Measurements from ENCODE around the gene ANKRD11. TPM values are rescaled to one million over a fixed set of nuclear protein-coding genes. Genes with fewer than 3 reads are reported as not detected.

ANKRD11 gene
- total RNA-seq, 1 experiment from 2014 or later = 297 TPM

DNA sequence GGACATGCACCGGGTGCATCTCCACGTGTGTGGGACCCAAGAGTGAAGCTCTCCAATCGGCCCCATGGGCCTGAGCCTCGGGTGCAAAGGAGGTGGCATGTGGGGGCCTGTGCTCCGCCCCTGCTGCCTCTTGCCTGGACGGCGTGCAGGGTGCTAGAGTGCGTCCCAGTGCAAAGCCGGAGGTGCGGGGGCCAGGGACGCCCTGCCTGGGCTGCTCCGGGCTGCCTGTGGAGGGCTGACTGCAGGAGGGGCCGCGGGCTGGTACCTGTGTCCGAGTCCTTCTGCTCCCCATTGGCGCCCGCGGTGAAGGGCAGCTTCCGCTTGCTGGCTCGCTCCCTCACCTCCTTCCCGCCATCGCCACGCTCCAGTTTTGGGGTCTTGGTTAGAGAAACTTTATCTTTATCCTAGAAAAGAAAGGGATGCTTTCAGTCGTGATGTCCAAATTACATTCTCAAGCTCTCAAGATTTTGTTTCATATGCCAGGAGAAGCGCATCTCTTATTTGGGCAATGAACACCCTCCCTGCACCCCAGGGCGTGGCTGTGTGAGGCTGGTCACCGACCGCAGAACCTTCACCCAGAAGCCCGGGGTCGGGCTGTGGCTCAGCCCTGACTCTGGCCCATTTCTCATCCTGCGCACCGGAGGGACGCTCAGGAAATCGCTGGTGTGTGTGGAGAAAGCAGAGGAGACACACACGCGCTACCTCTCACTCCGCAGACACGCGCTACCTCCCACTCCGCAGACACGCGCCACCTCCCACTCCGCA, 185.2 kb downstream of the ANKRD11 start:
- H3K4me1 ChIP-seq = no peaks in the 10 kb centered on the region
- TF ChIP-seq, protein P1, sequence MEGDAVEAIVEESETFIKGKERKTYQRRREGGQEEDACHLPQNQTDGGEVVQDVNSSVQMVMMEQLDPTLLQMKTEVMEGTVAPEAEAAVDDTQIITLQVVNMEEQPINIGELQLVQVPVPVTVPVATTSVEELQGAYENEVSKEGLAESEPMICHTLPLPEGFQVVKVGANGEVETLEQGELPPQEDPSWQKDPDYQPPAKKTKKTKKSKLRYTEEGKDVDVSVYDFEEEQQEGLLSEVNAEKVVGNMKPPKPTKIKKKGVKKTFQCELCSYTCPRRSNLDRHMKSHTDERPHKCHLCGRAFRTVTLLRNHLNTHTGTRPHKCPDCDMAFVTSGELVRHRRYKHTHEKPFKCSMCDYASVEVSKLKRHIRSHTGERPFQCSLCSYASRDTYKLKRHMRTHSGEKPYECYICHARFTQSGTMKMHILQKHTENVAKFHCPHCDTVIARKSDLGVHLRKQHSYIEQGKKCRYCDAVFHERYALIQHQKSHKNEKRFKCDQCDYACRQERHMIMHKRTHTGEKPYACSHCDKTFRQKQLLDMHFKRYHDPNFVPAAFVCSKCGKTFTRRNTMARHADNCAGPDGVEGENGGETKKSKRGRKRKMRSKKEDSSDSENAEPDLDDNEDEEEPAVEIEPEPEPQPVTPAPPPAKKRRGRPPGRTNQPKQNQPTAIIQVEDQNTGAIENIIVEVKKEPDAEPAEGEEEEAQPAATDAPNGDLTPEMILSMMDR (IDR thresholded peaks at IDR 0.05; ENCODE audit: insufficient read depth in 1 of 2, low read depth in 1 of 2, low read length in 1 of 2, severe bottlenecking in 1 of 2, unreplicated experiment in 1 of 2) = no peak
- POLR2A ChIA-PET = no interaction called here
- Mint-ChIP-seq H3K4me1 (ENCODE audit: low read depth, unreplicated experiment) (peaks cover 5% of the 10 kb centered on the region), H3K4me3 (ENCODE audit: unreplicated experiment) (no peak overlapping the region), H3K27me3 (ENCODE audit: insufficient read depth, unreplicated experiment) (no peaks in the 10 kb centered on the region), H3K27ac (ENCODE audit: unreplicated experiment) (peak overlapping the region; percentile 14), H3K9me3 (ENCODE audit: unreplicated experiment) (no peaks in the 10 kb centered on the region), H3K36me3 (ENCODE audit: insufficient read depth, unreplicated experiment) (peaks cover 88% of the 10 kb centered on the region)
- no peak for DNase-seq
- peaks cover 9% of the 10 kb centered on the region for H3K36me3 ChIP-seq (ENCODE audit: control insufficient read depth, insufficient read depth, low read length)
- CTCF ChIA-PET = no interaction called here
- H3K4me3 ChIP-seq (ENCODE audit: low read depth, low read length) = no peak overlapping the region
- no peaks in the 10 kb centered on the region for H3K27me3 ChIP-seq (replicated peaks; ENCODE audit: control insufficient read depth, insufficient read depth, low read length)
- no TSS peak for BruUV-seq (replicated peaks)
- no peaks in the 10 kb centered on the region for H3K9me3 ChIP-seq
- intact Hi-C loops (cut with micrococcal nuclease; ENCODE audit: unreplicated experiment) = no loop called here

DNA sequence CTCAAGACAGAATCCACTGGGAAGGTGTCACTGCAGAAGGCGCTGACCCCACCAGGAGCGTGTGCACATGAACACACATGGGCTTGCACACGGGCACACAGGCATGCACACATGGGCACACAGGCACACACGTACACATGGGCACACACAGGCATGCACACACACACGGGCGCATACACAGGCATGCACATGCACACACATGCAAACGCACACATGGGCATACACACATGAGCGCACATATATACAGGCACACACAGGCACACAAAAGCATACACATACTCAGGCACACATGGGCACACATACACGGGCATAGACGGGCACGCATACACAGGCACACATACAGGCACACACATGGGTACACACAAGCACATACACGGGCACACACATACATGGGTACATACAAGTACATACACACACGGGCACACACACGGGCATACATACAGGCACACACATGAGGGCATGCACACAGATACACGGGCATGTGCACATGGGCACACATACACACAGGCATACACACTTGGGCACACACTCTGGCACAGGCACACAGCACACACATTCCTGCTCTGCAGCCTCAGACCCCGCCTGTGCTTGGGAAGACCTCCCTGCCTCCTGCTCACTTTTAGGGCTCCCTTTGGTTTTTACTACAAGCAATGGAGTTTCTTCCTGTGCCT, 186.0 kb downstream of the ANKRD11 start:
- no peak overlapping the region for H3K4me3 ChIP-seq (ENCODE audit: low read depth, low read length)
- ChIA-PET POLR2A (no interaction called here), CTCF (no interaction called here)
- Mint-ChIP-seq H3K36me3 (ENCODE audit: insufficient read depth, unreplicated experiment) (peaks cover 82% of the 10 kb centered on the region), H3K9me3 (ENCODE audit: unreplicated experiment) (no peaks in the 10 kb centered on the region), H3K4me1 (ENCODE audit: low read depth, unreplicated experiment) (peaks cover 5% of the 10 kb centered on the region), H3K27me3 (ENCODE audit: insufficient read depth, unreplicated experiment) (no peaks in the 10 kb centered on the region), H3K27ac (ENCODE audit: unreplicated experiment) (peak overlapping the region; percentile 14), H3K4me3 (ENCODE audit: unreplicated experiment) (no peak overlapping the region)
- peaks cover 9% of the 10 kb centered on the region for H3K36me3 ChIP-seq (ENCODE audit: control insufficient read depth, insufficient read depth, low read length)
- no peak for DNase-seq
- H3K27me3 ChIP-seq (replicated peaks; ENCODE audit: control insufficient read depth, insufficient read depth, low read length) = no peaks in the 10 kb centered on the region
- intact Hi-C loops (cut with micrococcal nuclease; ENCODE audit: unreplicated experiment) = no loop called here
- BruUV-seq (replicated peaks) = no TSS peak
- H3K9me3 ChIP-seq = no peaks in the 10 kb centered on the region
- H3K4me1 ChIP-seq = no peaks in the 10 kb centered on the region
- TF ChIP-seq, protein P1 (IDR thresholded peaks at IDR 0.05; ENCODE audit: insufficient read depth in 1 of 2, low read depth in 1 of 2, low read length in 1 of 2, severe bottlenecking in 1 of 2, unreplicated experiment in 1 of 2) = no peak

DNA sequence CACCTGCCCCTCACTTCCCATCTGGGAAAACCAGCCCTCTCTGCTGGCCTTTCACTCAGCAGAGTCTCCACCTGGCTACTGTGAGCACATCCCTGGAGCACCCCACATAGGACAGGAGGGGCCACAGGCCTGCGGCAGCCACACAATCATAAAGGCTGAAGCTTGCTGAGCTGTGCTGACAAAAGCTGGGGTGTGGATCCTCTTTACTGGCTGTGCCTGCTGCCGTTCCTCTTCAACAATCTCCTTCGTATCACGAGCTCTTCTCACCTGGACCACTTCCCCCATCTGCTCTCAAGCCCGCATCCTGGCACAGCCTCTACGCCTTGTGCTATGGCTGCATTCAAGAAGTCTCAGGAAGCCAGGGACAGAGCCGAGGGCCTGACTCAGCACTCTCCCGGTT, 186.7 kb downstream of the ANKRD11 start:
- H3K4me3 Mint-ChIP-seq (ENCODE audit: unreplicated experiment) = no peak overlapping the region
- Histone ChIP-seq H3K36me3 (ENCODE audit: control insufficient read depth, insufficient read depth, low read length) (peaks cover 10% of the 10 kb centered on the region), H3K27me3 (replicated peaks; ENCODE audit: control insufficient read depth, insufficient read depth, low read length) (no peaks in the 10 kb centered on the region), H3K9me3 (no peaks in the 10 kb centered on the region), H3K4me1 (no peaks in the 10 kb centered on the region), H3K4me3 (ENCODE audit: low read depth, low read length) (no peak overlapping the region)
- TF ChIP-seq, protein P1 (IDR thresholded peaks at IDR 0.05; ENCODE audit: insufficient read depth in 1 of 2, low read depth in 1 of 2, low read length in 1 of 2, severe bottlenecking in 1 of 2, unreplicated experiment in 1 of 2) = no peak
- H3K9me3 Mint-ChIP-seq (ENCODE audit: unreplicated experiment) = no peaks in the 10 kb centered on the region
- intact Hi-C loops (cut with micrococcal nuclease; ENCODE audit: unreplicated experiment) = no loop called here
- POLR2A ChIA-PET = no interaction called here
- DNase-seq = no peak
- H3K27me3 Mint-ChIP-seq (ENCODE audit: insufficient read depth, unreplicated experiment) = no peaks in the 10 kb centered on the region
- CTCF ChIA-PET = no interaction called here
- BruUV-seq (replicated peaks) = no TSS peak
- H3K27ac Mint-ChIP-seq (ENCODE audit: unreplicated experiment) = no peak overlapping the region
- peaks cover 9% of the 10 kb centered on the region for H3K4me1 Mint-ChIP-seq (ENCODE audit: low read depth, unreplicated experiment)
- H3K36me3 Mint-ChIP-seq (ENCODE audit: insufficient read depth, unreplicated experiment) = peaks cover 82% of the 10 kb centered on the region

All from Caco-2 (cell line).